GM12892 (cell line): ENCODE data around the gene ANKH.

Source experiments
- POLR2A ChIP-seq: IDR thresholded peaks from 2 replicates; pipeline ENCODE4 v1.6.1; 2011; ENCODE audit warnings: low read depth, low read length, control low read depth
- POLR2AphosphoS5 ChIP-seq: IDR thresholded peaks from 2 replicates; pipeline ENCODE4 v1.6.1; 2011; ENCODE audit warnings: low read depth, low read length, control low read depth

DNA sequence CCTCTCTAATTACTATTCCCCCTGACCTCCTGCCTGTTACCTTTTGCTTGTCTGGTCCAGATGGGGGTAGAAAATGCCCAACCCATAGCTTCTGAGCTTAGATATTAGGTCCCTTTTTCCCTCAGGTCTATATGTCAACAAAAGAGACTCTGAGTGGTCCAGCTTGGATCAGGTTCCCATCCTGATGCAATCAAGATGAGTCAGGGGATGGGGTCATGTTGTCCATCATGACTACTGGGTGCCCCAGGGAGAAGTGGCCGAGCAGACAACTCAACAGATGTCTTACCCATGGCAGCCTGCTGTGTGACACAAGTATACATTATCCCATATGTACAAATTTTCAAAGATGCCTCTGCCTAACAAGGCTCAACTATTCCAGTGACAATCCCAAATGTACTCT lies 9.1 kb upstream of the ANKH start:
- TF ChIP-seq POLR2AphosphoS5 = no peak
- no peak for TF ChIP-seq POLR2A
